GM20431 (cell line): Measurements from ENCODE around the gene CHI3L1.

ENCODE experiments used
- in situ Hi-C: fragments of 300-500 bp; cut with MseI, MboI; formaldehyde crosslinking; loops from one replicate; pipeline ENCODE4 v1.15.0; 2020; ENCODE audit warnings: low sequenced_read_pairs; ENCODE audit not compliant: unreplicated experiment

Gene CHI3L1

DNA sequence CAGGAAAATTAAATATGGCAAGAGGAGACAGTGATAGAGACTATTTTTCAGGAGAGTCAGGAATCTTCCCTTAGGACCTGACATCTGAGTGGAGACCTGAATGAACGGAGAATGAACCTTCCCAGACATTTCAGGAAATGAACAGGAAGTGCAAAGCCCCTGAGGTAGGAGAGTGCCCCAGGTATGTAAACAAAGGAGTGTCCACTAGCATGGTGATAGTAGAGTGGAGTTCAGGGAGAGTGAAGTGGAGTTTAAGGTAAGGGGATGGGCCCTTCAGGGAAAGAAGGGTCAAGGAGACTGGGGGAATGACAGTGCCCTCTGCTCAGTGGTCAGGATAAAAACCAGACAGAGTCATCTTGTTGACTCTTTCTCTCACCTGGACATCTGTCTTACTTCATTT, 30.2 kb downstream of the CHI3L1 start:
- in situ Hi-C loops: no loop called here

DNA sequence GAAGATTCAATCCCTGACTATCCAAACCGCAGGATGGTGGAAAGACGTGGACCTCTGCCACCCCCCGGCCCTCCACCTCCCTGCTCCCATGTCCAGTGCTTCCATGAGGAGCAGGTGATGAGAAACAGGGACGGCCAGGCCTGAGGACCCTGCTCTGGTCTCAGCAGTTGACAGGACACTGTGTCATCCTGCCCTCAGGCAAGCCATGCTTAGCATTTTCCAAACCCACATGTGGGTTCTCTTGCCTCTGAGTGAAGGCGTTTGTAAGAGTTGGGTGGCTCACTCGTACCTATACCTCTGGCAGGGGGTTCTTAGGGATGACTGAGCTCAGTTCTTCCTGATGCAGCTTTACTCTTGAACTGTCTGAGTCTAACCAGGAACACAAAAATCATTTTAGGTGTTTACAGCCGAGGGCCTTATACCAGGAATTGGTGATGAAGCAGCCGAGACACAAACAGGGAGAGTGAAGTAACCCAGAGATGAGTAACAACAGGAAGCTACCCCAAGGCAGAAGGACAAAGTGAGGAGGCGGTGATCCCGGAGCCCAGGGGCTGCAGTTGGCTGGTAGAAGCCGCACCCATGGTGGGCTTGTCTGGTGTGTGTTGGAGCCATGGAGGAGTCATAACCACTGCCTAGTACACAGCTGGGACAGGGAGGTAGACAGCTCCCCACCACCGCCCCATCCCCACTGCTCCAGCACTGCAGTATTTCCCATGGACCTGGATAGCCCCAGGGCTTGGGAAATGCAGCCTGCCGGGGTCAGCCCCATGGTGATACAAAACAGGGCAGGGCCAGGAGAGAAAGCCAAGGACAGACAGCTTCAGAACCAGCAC, 32.3 kb downstream of the CHI3L1 start:
- in situ Hi-C loops: no loop called here

DNA sequence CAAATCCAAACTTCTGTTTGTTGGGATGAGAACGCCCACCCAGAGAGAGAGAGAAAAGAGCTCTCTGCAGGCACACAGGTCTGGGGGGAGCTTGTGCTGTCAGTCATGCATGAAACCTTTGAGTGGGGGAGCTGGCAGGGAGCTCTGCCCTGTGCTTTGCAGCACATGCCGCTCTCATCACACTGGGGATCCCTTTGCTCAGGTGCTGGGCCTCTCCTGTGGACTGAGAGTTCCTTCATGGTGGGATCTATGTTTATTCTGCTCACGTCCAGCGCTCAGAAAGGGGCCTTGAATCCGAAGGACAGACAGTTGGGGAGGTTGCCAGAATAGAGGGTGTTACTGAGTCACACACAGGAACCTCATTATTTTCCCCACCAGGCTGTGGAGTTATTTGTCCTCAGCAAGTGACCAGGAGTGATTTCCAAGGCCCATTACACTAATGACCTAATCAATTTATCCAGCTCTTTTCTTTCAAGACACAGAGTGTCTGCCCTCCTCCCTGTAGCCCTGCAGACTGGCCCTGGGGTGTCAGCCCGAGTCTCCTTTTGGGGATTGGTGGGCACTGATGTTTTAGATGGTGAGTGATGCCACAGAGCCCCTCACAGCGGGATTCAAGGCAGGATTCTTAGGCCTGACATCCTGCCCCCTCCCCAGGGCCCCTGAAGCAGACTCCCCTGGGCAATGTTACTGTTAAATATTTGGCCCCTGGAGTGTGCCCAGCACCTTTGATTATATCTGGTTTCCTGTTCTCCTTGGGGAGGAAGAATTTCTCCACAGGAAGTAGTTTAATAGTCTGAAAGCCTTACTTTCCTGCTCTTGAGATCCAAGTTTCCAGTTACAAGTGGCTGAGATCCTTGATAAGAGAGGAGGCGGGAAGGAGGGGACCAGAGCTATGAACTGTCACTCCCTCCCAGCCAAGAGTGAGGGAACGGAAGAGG, 33.2 kb downstream of the CHI3L1 start:
- in situ Hi-C loops: no loop called here

DNA sequence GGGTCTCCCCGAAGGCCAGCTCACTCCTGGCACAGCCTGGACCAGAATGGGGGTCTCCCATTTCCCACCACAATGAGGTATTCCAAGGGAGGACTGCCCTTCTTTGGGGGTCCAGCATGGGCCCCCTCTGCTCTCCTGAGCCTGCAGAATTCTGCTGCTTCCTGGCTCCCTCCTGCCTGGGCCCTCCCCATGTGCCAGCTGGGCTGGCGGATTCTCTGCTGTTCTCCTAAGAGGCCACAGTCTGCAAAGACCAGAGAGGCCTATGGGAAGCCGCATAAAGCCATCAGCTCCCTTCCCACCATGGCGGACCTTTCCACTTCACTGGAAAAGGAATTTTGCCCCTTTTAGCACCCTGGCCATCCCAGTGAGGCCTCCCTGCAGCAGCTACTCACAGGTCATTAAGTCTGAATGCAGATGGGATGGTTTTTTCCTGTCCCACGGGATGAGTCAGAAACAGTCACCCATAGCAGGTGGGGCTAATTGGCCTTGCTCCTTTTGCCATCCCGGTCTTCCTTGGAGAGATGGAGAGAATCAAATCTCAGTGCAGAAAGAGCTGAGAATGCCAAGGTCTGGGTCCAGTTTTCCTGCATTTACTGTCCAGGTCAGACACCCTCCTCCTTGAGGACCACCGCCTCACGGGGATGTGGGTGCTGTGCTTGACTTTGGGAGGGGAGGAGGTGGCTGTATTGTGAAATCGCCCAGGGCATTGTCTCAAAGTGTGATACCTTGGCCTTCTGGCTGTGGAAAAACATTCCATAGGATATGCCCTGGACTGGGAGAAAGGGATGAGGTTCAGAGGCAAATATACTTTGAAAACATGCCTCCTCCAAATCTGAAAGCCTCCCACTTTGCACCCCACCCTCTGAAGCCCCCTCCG, 34.1 kb downstream of the CHI3L1 start:
- in situ Hi-C loops: no loop called here

DNA sequence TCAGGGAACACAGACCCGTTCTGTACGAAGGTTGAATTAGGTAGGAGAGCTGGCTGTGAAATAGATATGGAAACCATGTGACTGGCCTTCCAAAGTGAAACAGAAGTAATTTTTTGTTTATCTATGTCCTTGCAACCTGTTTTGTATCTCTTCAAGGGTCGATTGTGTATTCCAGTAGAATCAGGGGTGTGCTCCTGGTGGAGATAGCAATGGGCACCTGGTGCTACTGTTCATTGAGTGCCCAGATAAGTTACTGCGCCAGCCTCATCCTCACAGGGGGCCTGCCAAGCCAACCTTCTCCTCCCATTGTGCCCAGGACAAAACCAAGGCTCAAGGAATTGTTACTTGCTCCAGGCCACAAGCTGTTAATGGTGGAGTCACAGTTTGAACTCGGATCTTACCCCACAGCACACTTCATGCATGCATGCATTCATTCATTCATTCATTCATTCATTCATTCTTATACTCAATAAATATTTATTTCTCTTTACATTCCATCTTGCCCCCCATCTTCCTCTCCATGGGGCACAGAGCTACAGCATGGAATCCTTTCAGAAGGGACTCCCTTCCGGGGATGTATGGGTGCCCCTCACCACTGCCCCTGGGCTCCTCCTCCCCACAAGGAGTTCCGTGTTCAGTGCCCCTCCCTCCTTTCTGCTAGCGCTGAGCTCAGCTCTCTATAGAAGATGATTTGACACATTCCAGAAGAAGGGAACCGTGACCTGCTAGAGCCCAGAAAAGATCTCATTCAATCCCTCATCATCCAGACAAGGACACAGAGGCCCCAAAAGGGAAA, 34.9 kb downstream of the CHI3L1 start:
- in situ Hi-C loops: no loop called here

DNA sequence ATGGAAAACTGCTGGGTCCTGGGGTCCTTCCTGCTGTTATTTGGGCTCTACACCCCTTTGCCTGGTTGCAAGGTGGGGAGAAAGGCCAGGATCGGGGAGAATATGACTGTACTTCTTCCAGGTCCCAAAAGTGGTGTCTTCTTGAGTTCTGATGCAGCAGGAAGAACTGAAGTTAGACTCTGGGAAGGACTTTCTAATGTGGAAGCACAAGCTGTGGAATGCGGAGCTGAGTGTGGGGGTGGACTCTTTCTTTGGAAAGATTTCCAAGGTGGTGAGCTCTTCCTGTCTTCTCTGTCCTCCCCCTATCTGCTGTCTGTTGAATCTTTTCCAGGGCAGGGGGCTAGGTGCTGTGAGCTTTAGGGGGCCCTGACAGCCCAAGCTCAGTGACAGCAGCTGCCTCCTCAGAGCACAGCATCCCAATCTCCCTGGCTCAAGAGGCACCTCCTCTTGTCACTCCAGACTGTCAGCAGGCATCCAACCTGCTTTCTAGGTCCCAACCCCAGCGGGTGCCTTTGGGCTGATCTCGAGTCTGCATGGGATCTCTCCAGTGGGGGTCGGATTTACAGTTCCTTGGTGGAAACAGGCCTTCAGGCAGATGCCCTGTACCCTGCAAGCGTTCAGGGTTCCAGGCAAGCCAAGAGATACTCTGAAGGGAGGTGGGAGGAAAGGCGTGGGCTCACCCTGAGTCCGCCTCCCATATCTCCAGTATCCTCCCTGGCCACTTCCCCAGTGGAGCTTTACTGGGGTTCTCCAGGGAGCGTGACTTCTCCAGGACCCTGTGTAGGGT, 35.8 kb downstream of the CHI3L1 start:
- in situ Hi-C loops: no loop called here

DNA sequence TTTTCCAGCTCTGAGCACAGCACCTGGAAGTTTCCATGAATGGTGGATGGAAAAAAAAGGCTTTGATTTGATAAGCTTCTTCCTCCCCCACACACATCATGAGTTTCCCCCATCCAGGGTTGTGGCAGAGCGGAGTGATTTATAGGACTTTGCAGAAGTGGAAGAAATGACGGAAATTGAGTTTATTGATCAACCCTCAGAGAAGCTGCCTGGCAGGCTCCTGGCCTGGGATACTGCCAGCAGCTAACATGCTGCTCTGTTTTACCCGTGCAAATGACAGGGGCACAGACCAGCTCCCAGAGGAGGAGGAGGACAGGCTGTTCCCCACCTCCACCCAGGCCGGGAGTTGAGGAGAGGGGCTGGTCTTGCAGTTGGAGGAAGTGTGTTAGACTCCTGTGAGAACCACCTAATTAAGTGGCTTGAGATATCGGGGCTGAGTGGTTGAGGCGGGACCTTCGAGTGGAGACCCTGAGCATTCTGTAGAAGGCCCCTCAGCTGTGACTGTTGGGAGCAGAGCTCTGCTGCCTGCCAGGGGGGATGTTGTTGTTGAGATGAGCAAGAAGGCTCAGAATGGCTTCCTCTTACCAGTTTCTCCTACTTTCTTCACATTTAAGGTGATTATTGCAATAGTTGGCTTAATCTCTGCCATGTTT, 37.2 kb downstream of the CHI3L1 start:
- in situ Hi-C loops: no loop called here

DNA sequence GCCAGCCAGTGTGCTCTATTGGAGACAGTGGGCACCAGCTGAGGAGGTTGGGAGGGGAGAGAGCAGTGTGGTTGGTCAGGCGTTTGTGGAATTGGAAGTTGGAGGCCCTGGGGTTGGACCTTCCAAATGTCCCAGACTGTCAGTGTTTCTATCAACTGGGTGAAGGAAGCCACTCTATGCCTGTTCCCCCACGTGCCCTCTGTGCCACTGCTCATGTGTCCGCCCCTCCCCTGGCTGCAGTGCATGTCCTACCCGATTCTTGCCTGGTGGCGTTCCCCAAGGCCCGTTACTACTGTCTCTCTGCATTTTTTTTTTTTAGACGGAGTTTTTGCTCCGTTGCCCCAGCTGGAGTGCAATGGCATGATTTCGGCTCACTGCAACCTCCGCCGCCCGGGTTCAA, 37.9 kb downstream of the CHI3L1 start:
- in situ Hi-C loops: no loop called here

DNA sequence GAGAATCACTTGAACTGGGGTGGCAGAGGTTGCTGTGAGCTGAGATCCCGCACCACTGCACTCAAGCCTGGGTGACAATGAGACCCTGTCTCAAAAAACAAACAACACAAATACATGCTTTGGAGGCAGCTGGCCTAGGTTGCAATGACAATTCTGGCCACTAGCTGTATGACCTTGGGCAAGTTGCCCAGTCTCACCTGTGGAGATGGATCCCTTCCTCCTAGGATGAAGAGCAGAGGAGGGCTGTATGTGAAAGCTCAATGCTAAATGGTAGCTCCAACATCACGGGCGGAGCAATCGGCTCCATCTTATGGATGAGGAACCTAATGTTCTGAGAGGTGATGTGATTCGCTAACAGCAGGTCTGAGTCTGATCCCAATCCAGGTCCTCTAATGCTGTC, 38.4 kb downstream of the CHI3L1 start:
- in situ Hi-C loops: no loop called here

DNA sequence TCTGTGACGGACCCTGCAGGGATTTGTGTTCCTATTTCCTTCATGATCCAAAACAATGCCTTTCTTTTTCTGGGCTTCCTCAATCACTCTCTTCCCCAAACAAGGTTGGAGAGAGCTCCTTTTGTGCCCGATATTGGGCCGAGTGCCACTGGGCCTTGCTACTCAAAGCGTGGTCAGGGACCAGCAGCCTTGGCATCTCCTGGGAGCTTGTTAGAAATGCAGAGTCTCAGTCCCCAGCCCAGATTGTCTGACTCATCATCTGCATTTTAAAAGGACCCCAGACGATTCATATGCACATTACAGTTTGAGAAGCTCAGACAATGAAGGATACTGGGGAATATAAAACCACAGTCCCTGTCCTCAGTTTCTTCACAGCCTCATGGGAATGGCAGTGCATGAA, 39.1 kb downstream of the CHI3L1 start:
- in situ Hi-C loops: no loop called here

DNA sequence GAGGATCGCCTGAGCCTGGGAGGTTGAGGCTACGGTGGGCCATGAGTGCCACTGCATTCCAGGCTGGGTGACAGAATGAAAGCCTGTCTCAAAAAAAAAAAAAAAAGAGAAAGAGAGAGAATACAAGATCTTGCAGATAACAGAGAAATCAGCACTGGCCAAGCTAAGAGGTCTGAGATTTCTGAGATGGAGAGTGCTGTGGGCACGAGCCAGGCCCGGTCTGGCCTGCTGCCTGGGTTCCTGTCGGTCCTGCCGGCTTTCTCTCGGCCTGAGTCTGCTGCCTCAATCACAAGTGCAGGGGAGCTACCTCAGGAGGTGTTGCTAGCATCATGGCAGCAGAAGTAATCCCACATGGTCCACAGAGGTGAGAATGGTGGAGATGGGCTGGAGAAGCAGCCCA, 40.0 kb downstream of the CHI3L1 start:
- in situ Hi-C loops: no loop called here

DNA sequence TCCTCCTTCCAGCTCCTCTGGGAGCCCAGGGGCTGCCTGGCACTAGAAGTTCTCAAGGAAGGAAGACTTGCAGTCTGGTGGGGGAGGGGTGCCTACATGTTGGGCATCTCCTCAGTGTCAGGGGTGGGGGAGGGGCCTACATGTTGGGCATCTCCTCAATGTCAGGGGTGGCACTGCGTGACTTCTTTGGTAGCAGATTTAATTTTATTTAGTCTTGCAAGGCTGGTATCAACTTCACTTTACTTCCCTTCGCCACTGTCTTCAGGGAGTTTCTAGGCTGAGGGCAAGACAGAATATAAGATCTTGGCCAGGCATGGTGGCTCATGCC, 40.5 kb downstream of the CHI3L1 start:
- in situ Hi-C loops: no loop called here

DNA sequence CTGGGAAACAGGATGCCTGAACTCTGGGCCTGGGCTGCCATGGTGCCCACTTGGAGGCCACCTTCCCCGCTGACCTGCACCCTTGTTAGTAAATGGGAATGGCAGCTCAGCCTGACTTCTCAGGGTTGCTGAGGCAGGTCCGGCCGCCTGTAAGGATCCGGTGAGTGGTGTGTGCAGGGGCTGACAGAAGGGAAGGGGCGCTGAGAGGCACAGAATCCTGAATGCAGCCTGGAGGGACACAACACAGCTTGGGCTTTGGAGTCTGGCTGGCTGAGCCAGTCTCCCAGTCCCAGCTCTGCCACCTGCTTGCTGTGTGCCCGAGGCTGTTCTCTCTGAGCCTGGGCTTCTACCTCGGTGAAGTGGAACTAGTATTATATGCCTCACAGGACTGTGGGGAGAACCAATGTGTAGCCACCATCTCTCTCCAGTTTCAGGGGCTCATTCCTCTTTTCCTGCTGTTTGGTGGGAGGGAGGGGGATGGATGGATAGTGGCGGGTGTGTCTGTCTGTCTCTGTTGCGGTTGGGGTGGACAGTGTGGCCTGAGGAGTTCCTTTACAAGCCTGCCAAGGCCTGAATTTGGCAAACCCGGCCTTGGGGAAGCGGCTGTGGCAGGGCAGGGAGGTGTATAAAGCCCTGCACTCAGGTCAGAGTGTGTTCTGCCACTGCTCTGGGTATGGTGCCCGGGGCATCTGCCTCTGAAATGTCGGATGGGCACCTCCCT, 41.0 kb downstream of the CHI3L1 start:
- in situ Hi-C loops: no loop called here

DNA sequence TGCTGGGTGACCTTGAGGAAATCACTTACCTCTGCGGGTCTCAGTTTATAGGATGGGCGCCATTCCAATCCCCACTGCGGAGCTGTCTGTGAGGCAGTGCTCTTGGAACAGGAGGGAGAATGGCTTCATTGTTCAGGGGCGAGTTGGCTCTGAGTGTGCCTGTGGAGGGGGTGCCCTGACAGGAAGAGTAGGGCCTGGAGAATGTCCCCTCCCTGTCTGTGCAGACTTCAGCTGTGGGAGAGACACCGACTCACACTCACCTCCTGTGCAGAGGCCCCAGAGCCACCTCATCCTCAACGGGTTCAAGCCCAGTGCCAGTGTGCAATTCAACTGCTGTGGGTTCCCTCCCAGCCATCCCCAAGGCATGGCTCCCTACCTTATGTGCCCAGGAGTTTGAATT, 41.8 kb downstream of the CHI3L1 start:
- in situ Hi-C loops: no loop called here

DNA sequence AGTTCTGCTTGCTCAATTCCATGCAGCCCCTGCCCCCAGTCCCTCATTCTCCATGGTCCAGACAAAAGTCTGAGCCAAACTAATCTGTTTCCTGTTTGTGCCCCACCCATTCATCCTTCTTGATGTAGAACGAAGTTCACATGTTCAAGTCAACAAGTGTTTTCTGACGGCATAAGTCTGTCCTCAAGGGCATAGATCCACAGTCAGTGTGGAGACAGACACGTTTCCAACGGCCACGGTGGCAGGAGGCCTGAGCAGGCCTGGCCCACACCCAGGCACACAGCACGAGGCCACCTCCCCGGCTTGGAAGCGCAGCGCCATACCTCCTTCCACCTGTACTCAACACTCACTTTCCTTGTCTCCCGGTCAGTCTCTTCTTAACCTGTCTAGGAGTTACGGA, 42.9 kb downstream of the CHI3L1 start:
- in situ Hi-C loops: no loop called here

DNA sequence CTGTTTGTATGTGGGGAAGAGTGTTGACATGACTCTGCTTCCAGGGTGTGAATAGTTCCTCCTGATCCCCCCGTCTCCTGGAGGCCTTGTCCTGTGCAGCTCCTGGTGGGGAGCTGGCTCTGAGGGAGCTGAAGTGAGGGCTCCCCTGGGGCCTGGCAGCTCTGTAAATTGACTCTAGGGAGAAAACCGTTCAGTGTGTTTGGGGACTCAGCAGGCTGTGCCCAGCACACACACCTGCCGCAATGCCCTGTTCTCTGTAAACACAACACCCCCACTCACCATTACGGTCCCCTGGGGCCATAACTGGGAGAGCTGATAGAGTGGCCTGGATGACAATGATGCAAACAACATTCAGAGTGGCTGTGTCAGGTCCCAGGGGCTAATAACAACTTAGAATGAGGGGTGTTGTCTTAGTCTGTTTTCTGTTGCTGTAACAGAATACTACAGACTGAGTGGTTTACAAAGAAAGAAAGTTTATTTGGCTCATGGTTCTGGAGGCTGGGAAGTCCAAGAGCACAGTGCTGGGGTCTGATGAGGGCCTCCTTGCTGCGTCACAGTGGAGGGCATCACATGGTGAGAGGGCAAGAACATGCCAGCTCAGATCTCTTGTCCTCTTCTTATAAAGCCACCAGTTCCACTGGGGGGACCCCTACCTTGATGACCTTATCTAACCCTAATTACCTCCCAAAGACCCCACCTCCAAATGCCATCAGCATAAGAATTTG, 43.7 kb downstream of the CHI3L1 start:
- in situ Hi-C loops: no loop called here

DNA sequence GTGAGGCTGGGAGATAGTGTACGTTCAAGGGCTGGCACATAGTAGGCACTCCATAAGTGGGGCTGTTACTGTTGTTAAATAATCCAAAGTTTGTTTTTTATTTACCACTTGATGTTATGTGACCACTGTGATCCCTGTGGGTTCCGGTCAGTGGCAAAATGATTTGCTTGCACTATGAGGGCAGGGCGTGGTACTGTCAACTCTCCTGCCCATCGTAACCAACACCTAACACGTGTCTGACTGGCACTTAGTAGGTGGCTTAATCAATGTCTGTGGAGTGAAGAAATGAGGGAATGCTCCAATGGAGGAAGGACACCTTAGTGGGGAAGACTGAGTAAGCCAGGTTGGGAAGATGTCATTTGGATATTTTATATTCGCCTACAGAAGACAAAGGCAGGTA, 44.4 kb downstream of the CHI3L1 start:
- in situ Hi-C loops: no loop called here
